NCI-H1930 (cell line): ENCODE measurements around the gene NTNG1.
A peak's percentile ranks its signal among the peaks of the same experiment; 100 is the strongest.

ENCODE experiments used
- DNase-seq, 2 experiments: peaks; one replicate each; lab custom pipeline; 2025; lab: John Stamatoyannopoulos, UW

The NTNG1 gene

DNA sequence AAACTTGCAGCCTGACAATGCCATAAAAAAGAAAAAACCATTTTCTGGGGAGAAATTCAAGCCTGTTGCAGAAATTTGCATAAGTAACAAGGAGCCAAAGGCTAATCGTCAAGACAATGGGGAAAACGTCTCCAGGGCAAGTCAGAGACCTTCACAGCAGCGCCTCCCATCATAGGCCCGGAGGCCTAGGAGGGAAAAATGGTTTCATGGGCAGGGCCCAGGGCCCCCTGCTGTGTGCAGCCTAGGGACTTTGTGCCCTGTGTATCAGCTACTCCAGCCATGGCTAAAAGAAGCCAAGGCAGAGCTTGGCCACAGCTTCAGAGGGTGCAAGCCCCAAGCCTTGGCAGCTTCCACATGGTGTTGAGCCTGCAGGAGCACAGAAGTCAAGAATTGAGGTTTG lies 369.5 kb downstream of the NTNG1 start:
- no peak for DNase-seq

GRCh38 chr1:107512836-107513235 lies 372.0 kb downstream of the NTNG1 start:
- DNase-seq = no peak

DNA sequence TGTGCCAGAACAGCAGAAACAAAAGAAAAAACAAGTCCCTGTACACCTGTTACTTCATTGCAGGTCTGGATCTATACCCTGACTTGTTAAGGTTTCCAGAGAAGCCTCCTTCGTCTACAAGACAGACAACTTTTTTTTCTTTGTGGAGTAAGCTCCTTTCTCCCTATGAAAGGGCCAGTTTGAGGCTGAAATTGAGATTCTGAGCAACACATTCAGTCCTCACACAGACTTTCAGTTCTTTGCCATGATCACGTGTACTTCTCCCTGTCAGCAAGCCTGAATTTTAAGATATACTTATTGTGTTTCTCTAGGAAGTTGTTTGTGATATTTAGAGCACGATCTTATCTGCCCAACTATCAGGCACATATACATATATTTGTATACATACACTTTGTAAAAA lies 374.0 kb downstream of the NTNG1 start:
- no peak for DNase-seq

- no peak for DNase-seq
Measured at GRCh38 chr1:107515702-107516101, 374.9 kb downstream of the NTNG1 start.

- DNase-seq = no peak
Measured at GRCh38 chr1:107523061-107523460, 382.2 kb downstream of the NTNG1 start.

GRCh38 chr1:107523736-107524135 lies 382.9 kb downstream of the NTNG1 start:
- DNase-seq = no peak

DNA sequence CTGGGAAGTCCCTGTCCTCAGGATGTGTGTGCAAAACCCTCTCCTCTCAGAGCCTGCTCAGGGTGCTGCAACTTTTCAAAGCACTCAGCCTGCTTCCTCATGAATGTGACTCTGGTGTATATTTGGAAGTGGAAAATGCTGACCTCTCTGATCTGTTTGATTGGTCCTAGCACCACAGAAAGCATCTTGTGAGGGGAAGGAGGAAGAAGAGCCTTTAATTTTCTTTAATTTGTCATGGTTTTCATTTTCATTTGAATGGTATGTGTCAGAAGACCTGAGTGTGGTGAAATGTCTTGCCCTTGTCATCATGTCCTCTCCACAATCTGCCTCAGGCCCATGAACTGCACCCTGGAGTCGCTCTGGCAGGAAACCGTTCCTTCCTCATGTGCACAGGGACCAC lies 383.5 kb downstream of the NTNG1 start:
- DNase-seq = no peak

- DNase-seq = no peak
Measured at GRCh38 chr1:107525145-107525544, 384.3 kb downstream of the NTNG1 start.

GRCh38 chr1:107525961-107526360 lies 385.1 kb downstream of the NTNG1 start:
- no peak for DNase-seq

GRCh38 chr1:107526524-107527198 lies 385.8 kb downstream of the NTNG1 start:
- no peak for DNase-seq

- DNase-seq = peak in 1 of 2 experiments; percentile 48
Measured at GRCh38 chr1:107529511-107530149, 388.8 kb downstream of the NTNG1 start.

- no peak for DNase-seq
Measured at GRCh38 chr1:107530543-107530942, 389.7 kb downstream of the NTNG1 start.

- DNase-seq = no peak
Measured at GRCh38 chr1:107531065-107531908, 390.4 kb downstream of the NTNG1 start.

- DNase-seq = no peak
Measured at GRCh38 chr1:107532318-107532717, 391.5 kb downstream of the NTNG1 start.
